Uterus (tissue), 4 donors: Measurements from ENCODE around the gene FN3K. TPM values are rescaled to one million over a fixed set of nuclear protein-coding genes. Genes with fewer than 3 reads are reported as not detected.

Source experiments
- DNase-seq, 2 donors: peaks; one replicate each; pipeline ENCODE4 v3.0.0-alpha.2; 2019 to 2020
- H3K27ac ChIP-seq, 2 donors: fragments of 200-600 bp; sonication (generic); 1 replicate in 1 of 2; 2 replicates in 1 of 2; pipeline ENCODE4 v1.5.1; 2016 to 2018
- H3K27me3 ChIP-seq, 2 donors: fragments of 200-600 bp; sonication (generic); one replicate each; pipeline ENCODE4 v1.5.1; 2018 to 2019; ENCODE audit warnings: control low read depth in 1 of 2
- H3K36me3 ChIP-seq, 2 donors: fragments of 200-600 bp; sonication (generic); one replicate each; pipeline ENCODE4 v1.5.1; 2019; ENCODE audit warnings: control low read depth in 1 of 2
- H3K4me1 ChIP-seq, 2 donors: fragments of 200-600 bp; sonication (generic); one replicate each; pipeline ENCODE4 v1.5.1; 2018 to 2019; ENCODE audit warnings: control low read depth in 1 of 2
- H3K4me3 ChIP-seq, 2 donors: fragments of 200-600 bp; sonication (generic); 1 replicate in 1 of 2; 2 replicates in 1 of 2; pipeline ENCODE4 v1.5.1; 2018 to 2019; ENCODE audit warnings: mild to moderate bottlenecking in 1 of 2
- H3K9me3 ChIP-seq, 2 donors: fragments of 200-600 bp; sonication (generic); one replicate each; pipeline ENCODE4 v1.5.1; 2019; ENCODE audit warnings: control low read depth in 1 of 2
- POLR2A ChIP-seq, 2 donors: fragments of 450-650 bp; IDR thresholded peaks; one replicate each; pipeline ENCODE4 v1.6.1; 2016; ENCODE audit warnings: antibody characterized with exemption in 2 of 2, mild to moderate bottlenecking in 1 of 2, moderate library complexity in 1 of 2
- intact Hi-C: fragments of 100-400 bp; cut with DNase I; formaldehyde crosslinking; loops from one replicate; pipeline ENCODE4 v1.15.1; 2023; ENCODE audit warnings: low total_unique reads
- total RNA-seq, 4 donors: library from RNA; depleted of rRNA in 3 of 4; stranded (reverse); fragments of >200 nt in 3 of 4; gene quantifications; one replicate each; pipeline versions ENCODE4 v1.1.0 to v1.2.4, GENCODE V29; 2014 to 2023
- TF ChIP-seq, protein P1 (sequence below), 4 experiments: fragments of 200-600 bp in 2 of 4; fragments of 450-650 bp in 2 of 4; sonication (generic) in 2 of 4; IDR thresholded peaks; one replicate each; pipeline ENCODE4 v1.5.1; 2016 to 2019; ENCODE audit warnings: antibody characterized with exemption in 4 of 4, mild to moderate bottlenecking in 2 of 4, moderate library complexity in 1 of 4
- donor health status: DM: yes; HTN: yes; CAD: no.

The FN3K gene
- total RNA-seq, 4 donors from 2014 or later = 1.8 to 26.3 (median 7.1) TPM

DNA sequence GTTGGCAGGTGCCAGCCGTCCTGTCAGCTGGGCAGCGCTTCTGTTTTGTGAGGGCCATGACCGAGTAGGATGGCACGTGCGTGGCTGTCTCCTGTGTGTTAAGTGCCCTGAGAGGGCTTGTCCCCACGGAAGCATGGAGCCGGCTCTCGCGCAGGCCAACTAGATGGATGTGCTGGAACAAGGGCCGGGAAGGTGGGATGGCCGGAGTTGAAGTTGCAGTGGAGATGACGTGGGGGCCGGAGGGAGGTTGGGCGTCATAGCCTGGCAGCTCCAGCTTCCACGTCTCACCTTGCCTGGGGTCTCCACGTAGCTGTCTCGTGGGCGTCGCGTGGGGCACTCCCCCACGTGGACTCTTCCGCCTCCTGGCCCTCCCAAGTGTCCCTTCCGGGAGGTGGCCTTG lies 44.1 kb downstream of the FN3K start:
- no peak for DNase-seq
- Histone ChIP-seq H3K4me3 (no peak overlapping the region), H3K27ac (no peak overlapping the region), H3K4me1 (no peaks in the 10 kb centered on the region), H3K36me3 (no peaks in the 10 kb centered on the region), H3K27me3 (no peaks in the 10 kb centered on the region), H3K9me3 (no peaks in the 10 kb centered on the region)
- TF ChIP-seq, protein P1, sequence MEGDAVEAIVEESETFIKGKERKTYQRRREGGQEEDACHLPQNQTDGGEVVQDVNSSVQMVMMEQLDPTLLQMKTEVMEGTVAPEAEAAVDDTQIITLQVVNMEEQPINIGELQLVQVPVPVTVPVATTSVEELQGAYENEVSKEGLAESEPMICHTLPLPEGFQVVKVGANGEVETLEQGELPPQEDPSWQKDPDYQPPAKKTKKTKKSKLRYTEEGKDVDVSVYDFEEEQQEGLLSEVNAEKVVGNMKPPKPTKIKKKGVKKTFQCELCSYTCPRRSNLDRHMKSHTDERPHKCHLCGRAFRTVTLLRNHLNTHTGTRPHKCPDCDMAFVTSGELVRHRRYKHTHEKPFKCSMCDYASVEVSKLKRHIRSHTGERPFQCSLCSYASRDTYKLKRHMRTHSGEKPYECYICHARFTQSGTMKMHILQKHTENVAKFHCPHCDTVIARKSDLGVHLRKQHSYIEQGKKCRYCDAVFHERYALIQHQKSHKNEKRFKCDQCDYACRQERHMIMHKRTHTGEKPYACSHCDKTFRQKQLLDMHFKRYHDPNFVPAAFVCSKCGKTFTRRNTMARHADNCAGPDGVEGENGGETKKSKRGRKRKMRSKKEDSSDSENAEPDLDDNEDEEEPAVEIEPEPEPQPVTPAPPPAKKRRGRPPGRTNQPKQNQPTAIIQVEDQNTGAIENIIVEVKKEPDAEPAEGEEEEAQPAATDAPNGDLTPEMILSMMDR (IDR thresholded peaks at IDR 0.05) = no peak
- TF ChIP-seq POLR2A (IDR thresholded peaks at IDR 0.05) = no peak
- intact Hi-C loops = loop anchor here (10.0 kb wide), 1 partner anchor 425 kb away; the partner anchor contains the start of gene TEX19

DNA sequence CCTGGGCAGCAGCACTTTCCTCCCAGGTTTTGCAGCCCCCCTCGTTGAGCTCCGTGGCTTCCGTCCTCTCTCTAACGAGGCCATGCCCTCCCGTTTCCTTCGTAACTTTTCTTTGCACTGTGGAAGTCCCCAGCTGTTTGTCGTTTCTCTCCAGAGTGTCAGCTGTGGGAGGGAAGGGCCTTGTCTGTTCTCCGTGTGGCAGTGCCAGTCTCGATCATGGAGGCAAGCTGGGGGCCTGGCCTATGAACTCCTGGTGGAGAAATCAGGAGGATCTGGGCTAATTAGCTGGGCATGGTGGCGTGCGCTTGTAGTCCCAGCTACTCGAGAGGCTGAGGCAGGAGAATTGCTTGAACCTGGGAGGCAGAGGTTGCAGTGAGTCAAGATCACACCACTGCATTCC lies 44.8 kb downstream of the FN3K start:
- no peak overlapping the region for H3K27ac ChIP-seq
- TF ChIP-seq POLR2A (IDR thresholded peaks at IDR 0.05) = no peak
- TF ChIP-seq, protein P1 (IDR thresholded peaks at IDR 0.05) = no peak

DNA sequence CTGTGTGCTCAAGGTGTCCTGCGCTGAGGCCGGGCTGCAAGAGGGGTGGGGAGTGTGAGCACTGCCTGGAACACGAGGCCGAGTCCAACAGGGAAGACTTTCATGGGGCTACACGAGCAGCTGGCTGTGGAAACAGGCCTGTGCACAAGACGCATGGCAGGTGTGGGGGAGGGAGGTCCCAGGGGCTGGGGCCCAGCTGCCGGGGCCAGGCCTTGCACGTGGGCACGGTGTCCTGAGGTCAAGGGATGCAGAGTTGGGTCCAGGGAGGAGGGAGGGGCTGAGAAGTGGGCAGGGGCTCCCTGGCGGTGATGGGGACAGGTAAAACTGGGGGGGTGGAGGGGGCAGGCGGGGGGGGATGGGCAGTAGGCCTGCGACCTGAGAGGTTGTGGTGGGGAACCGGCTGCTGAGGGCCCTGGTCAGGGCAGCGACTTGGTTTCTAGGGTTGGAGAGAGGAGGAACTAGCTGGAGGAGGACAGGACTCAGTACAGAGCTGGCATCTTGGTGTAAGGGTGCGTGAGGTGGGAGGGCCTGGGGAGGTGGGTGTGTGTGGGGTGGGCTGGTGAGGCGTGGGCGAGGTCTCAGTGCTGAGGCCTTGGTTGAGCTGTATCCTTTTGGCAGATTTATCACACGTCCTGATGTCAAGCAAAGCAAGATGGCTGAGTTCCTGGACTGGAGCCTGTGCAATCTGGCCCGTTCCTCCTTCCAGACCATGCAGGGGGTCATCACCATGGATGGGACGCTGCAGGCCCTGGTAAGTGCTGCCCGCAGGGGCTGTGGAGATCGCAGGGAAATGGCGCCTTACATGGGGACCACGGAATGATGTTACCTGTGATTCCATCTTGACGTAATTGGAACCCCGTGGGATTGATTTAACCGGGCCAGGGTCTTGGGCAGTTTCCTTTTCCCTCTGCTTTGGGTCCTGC lies 45.8 kb downstream of the FN3K start:
- intact Hi-C loops = loop anchor here (10.0 kb wide), 1 partner anchor 104 kb away; no protein-coding TSS in a partner anchor
- no peak overlapping the region for H3K4me3 ChIP-seq
- no peaks in the 10 kb centered on the region for H3K36me3 ChIP-seq
- TF ChIP-seq, protein P1 (IDR thresholded peaks at IDR 0.05) = no peak
- TF ChIP-seq POLR2A (IDR thresholded peaks at IDR 0.05) = no peak
- no peak for DNase-seq
- H3K4me1 ChIP-seq = no peaks in the 10 kb centered on the region
- H3K27me3 ChIP-seq = no peaks in the 10 kb centered on the region
- H3K27ac ChIP-seq = no peak overlapping the region
- no peaks in the 10 kb centered on the region for H3K9me3 ChIP-seq

More for the DNA sequence above, 44.8 kb downstream of the FN3K start:
- H3K27me3 ChIP-seq = no peaks in the 10 kb centered on the region
- H3K4me3 ChIP-seq = no peak overlapping the region
- no peaks in the 10 kb centered on the region for H3K9me3 ChIP-seq
- intact Hi-C loops = loop anchor here (10.0 kb wide), 1 partner anchor 105 kb away; no protein-coding TSS in a partner anchor
- H3K36me3 ChIP-seq = no peaks in the 10 kb centered on the region
- no peaks in the 10 kb centered on the region for H3K4me1 ChIP-seq
- no peak for DNase-seq

DNA sequence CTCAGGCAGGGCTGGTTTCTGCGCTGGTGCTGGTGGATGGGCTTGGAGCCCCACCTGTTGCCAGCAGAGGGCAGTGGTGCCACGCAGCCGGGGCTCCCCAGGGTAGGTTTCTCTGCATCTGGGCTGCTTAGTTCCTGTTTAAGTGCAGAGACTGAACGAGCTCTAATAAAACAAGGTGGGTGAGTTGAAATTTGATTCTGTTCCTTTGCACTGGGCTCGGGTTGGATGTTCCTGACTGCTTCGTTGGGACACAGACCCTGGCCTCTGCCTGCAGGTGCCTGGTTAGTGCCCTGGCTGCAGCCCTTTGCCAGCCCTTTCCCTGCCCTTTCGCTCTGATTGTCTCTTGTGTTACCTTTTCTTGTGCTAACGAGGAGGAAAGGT lies 46.5 kb downstream of the FN3K start:
- Histone ChIP-seq H3K9me3 (no peaks in the 10 kb centered on the region), H3K27ac (peak overlapping the region in 1 of 2 donors; percentile 19), H3K27me3 (no peaks in the 10 kb centered on the region), H3K36me3 (no peaks in the 10 kb centered on the region), H3K4me3 (no peak overlapping the region), H3K4me1 (no peaks in the 10 kb centered on the region)
- peak; percentile 75 to 83 for DNase-seq
- intact Hi-C loops = loop anchor here (10.0 kb wide), 1 partner anchor 103 kb away; no protein-coding TSS in a partner anchor
- no peak for TF ChIP-seq POLR2A (IDR thresholded peaks at IDR 0.05)
- TF ChIP-seq, protein P1 (IDR thresholded peaks at IDR 0.05) = peak; percentile 95 to 98 (median 96)

DNA sequence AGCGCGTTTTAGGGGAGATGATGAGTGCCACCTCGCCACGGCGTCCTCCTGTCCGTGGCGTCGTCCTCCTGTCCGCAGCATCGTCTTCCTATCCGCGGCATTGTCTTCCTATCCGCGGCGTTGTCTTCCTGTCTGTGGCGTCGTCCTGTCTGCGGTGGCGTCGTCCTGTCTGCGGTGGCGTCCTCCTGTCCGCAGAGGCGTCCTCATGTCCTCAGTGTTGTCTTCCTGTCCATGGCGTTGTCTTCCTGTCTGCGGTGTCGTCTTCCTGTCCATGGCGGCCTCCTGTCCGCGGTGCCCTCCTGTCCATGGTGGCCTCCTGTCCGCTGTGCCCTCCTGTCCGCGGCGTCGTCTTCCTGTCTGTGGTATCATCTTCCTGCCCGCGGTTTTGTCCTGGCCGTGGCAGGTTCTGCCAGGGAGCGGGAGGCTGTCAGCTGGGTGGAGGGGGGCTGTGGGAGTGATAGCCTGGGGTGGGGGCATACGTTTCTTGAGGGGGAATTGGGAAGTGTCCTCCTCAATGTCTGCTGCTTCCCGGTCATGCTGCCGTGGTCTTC lies 47.3 kb downstream of the FN3K start:
- intact Hi-C loops = loop anchor here (10.0 kb wide), 1 partner anchor 102 kb away; no protein-coding TSS in a partner anchor

More for the DNA sequence above, 47.3 kb downstream of the FN3K start:
- Histone ChIP-seq H3K27ac (no peak overlapping the region), H3K9me3 (no peaks in the 10 kb centered on the region), H3K4me1 (no peaks in the 10 kb centered on the region), H3K27me3 (no peaks in the 10 kb centered on the region), H3K36me3 (no peaks in the 10 kb centered on the region), H3K4me3 (no peak overlapping the region)
- DNase-seq = no peak
- TF ChIP-seq POLR2A (IDR thresholded peaks at IDR 0.05) = no peak
- TF ChIP-seq, protein P1 (IDR thresholded peaks at IDR 0.05) = no peak
